WERI-Rb-1 (cell line): ENCODE data around the gene ANKRD60.

ENCODE experiments used
- DNase-seq: peaks from one replicate; pipeline ENCODE4 v3.0.0-alpha.2; 2020
- H3K27ac ChIP-seq: fragments of 250-450 bp; sonication (Bioruptor Pico); 2 replicates; pipeline ENCODE4 v1.5.1; 2020; ENCODE audit warnings: mild to moderate bottlenecking, moderate library complexity
- H3K27me3 ChIP-seq: fragments of 250-450 bp; sonication (Bioruptor Pico); 2 replicates; pipeline ENCODE4 v1.5.1; 2021; ENCODE audit warnings: mild to moderate bottlenecking, low read depth, moderate library complexity; ENCODE audit not compliant: insufficient read depth, severe bottlenecking
- H3K36me3 ChIP-seq: fragments of 250-450 bp; sonication (Bioruptor Pico); 2 replicates; pipeline ENCODE4 v1.5.1; 2020; ENCODE audit warnings: mild to moderate bottlenecking, moderate library complexity
- H3K4me3 ChIP-seq: 2 replicates; pipeline ENCODE4 v1.5.1; 2011; ENCODE audit warnings: low read depth, mild to moderate bottlenecking, control low read depth, low read length
- H3K9me3 ChIP-seq: fragments of 250-450 bp; sonication (Bioruptor Pico); 2 replicates; pipeline ENCODE4 v1.5.1; 2021; ENCODE audit warnings: mild to moderate bottlenecking, moderate library complexity; ENCODE audit not compliant: severe bottlenecking
- CTCF ChIP-seq: IDR thresholded peaks from 2 replicates; pipeline ENCODE4 v1.5.1; 2011; ENCODE audit warnings: low read depth, mild to moderate bottlenecking, control low read depth, inconsistent platforms, low read length

Gene ANKRD60

GRCh38 chr20:58237318-58238132, 9.1 kb upstream of the ANKRD60 start:
- Histone ChIP-seq H3K36me3 (no peaks in the 10 kb centered on the region), H3K27me3 (peaks cover 47% of the 10 kb centered on the region), H3K9me3 (no peaks in the 10 kb centered on the region), H3K4me3 (no peak overlapping the region), H3K27ac (no peak overlapping the region)
- TF ChIP-seq CTCF = no peak
- no peak for DNase-seq

GRCh38 chr20:58236612-58237317, 8.3 kb upstream of the ANKRD60 start:
- peak; percentile 68 for DNase-seq
- Histone ChIP-seq H3K27ac (no peak overlapping the region), H3K4me3 (peak overlapping the region; percentile 53), H3K9me3 (no peaks in the 10 kb centered on the region), H3K27me3 (peaks cover 55% of the 10 kb centered on the region), H3K36me3 (no peaks in the 10 kb centered on the region)
- TF ChIP-seq CTCF = peak; percentile 90

- peaks cover 69% of the 10 kb centered on the region for H3K27me3 ChIP-seq
- no peaks in the 10 kb centered on the region for H3K36me3 ChIP-seq
- H3K27ac ChIP-seq = no peak overlapping the region
- no peaks in the 10 kb centered on the region for H3K9me3 ChIP-seq
- H3K4me3 ChIP-seq = no peak overlapping the region
- no peak for DNase-seq
- TF ChIP-seq CTCF = no peak
Observed at GRCh38 chr20:58235010-58235409, 6.6 kb upstream of the ANKRD60 start.

- DNase-seq = peak; percentile 65
- Histone ChIP-seq H3K4me3 (no peak overlapping the region), H3K27me3 (peaks cover 73% of the 10 kb centered on the region), H3K9me3 (no peaks in the 10 kb centered on the region), H3K36me3 (no peaks in the 10 kb centered on the region), H3K27ac (no peak overlapping the region)
- TF ChIP-seq CTCF = peak; percentile 82
Observed at GRCh38 chr20:58233881-58234528, 5.6 kb upstream of the ANKRD60 start.

- Histone ChIP-seq H3K27me3 (peaks cover 78% of the 10 kb centered on the region), H3K36me3 (no peaks in the 10 kb centered on the region), H3K9me3 (no peaks in the 10 kb centered on the region), H3K27ac (no peak overlapping the region), H3K4me3 (no peak overlapping the region)
- DNase-seq = no peak
- no peak for TF ChIP-seq CTCF
Observed at GRCh38 chr20:58233393-58233792, 4.9 kb upstream of the ANKRD60 start.
